Measurements from ENCODE around the gene KCNQ1OT1. TPM values are rescaled to one million over a fixed set of nuclear protein-coding genes. Genes with fewer than 3 reads are reported as not detected.

The KCNQ1OT1 gene
- total RNA-seq, 1 experiment from 2014 or later: 1.3 TPM

GRCh38 chr11:2694495-2694894 lies 5.3 kb downstream of the KCNQ1OT1 start:
- Mint-ChIP-seq H3K9me3 (ENCODE audit: unreplicated experiment) (no peaks in the 10 kb centered on the region), H3K36me3 (ENCODE audit: insufficient read depth, unreplicated experiment) (no peaks in the 10 kb centered on the region), H3K4me1 (ENCODE audit: insufficient read depth, unreplicated experiment) (peaks cover 16% of the 10 kb centered on the region), H3K4me3 (ENCODE audit: unreplicated experiment) (no peak overlapping the region), H3K27ac (ENCODE audit: low read depth, unreplicated experiment) (peak overlapping the region; percentile 25), H3K27me3 (ENCODE audit: insufficient read depth, unreplicated experiment) (no peaks in the 10 kb centered on the region)
- no peak for TF ChIP-seq CTCF (IDR thresholded peaks at IDR 0.05; ENCODE audit: unreplicated experiment)
- ChIA-PET CTCF (interaction anchor here (0.6 kb wide), 1 partner anchor 23 kb away, joined by 3 read pairs; no protein-coding TSS in a partner anchor), POLR2A (no interaction called here)
- intact Hi-C loops (cut with micrococcal nuclease): no loop called here
- BruUV-seq (replicated peaks): no TSS peak
- DNase-seq (ENCODE audit: unreplicated experiment): no peak

- Mint-ChIP-seq H3K4me1 (ENCODE audit: insufficient read depth, unreplicated experiment) (peaks cover 16% of the 10 kb centered on the region), H3K9me3 (ENCODE audit: unreplicated experiment) (no peaks in the 10 kb centered on the region), H3K4me3 (ENCODE audit: unreplicated experiment) (no peak overlapping the region), H3K27ac (ENCODE audit: low read depth, unreplicated experiment) (no peak overlapping the region), H3K36me3 (ENCODE audit: insufficient read depth, unreplicated experiment) (no peaks in the 10 kb centered on the region), H3K27me3 (ENCODE audit: insufficient read depth, unreplicated experiment) (no peaks in the 10 kb centered on the region)
- CTCF ChIA-PET: interaction anchor here (1.3 to 1.5 kb wide), 4 partner anchors 10 to 195 kb away, joined by 4 to 6 read pairs (median 4); no protein-coding TSS in a partner anchor
- DNase-seq (ENCODE audit: unreplicated experiment): no peak
- no peak for TF ChIP-seq CTCF (IDR thresholded peaks at IDR 0.05; ENCODE audit: unreplicated experiment)
- POLR2A ChIA-PET: interaction anchor here (0.7 kb wide), 1 partner anchor 29 kb away, joined by 3 read pairs; no protein-coding TSS in a partner anchor
- intact Hi-C loops (cut with micrococcal nuclease): loop anchor here (2.0 kb wide), 1 partner anchor 195 kb away; no protein-coding TSS in a partner anchor
- no TSS peak for BruUV-seq (replicated peaks)
Measured at GRCh38 chr11:2693271-2694261, 6.2 kb downstream of the KCNQ1OT1 start.

- no peaks in the 10 kb centered on the region for H3K36me3 Mint-ChIP-seq (ENCODE audit: insufficient read depth, unreplicated experiment)
- intact Hi-C loops (cut with micrococcal nuclease): loop anchor here (2.0 kb wide), 1 partner anchor 197 kb away; no protein-coding TSS in a partner anchor
- ChIA-PET POLR2A (interaction anchor here (0.8 kb wide), 1 partner anchor 87 kb away, joined by 3 read pairs; no protein-coding TSS in a partner anchor), CTCF (interaction anchor here (0.6 to 1.5 kb wide), 8 partner anchors 9 to 238 kb away, joined by 3 to 6 read pairs (median 4); no protein-coding TSS in a partner anchor)
- H3K9me3 Mint-ChIP-seq (ENCODE audit: unreplicated experiment): no peaks in the 10 kb centered on the region
- H3K4me3 Mint-ChIP-seq (ENCODE audit: unreplicated experiment): no peak overlapping the region
- peak; percentile 49 for DNase-seq (ENCODE audit: unreplicated experiment)
- peak; percentile 33 for TF ChIP-seq CTCF (IDR thresholded peaks at IDR 0.05; ENCODE audit: unreplicated experiment)
- peaks cover 16% of the 10 kb centered on the region for H3K4me1 Mint-ChIP-seq (ENCODE audit: insufficient read depth, unreplicated experiment)
- no TSS peak for BruUV-seq (replicated peaks)
- no peaks in the 10 kb centered on the region for H3K27me3 Mint-ChIP-seq (ENCODE audit: insufficient read depth, unreplicated experiment)
- peak overlapping the region; percentile 68 for H3K27ac Mint-ChIP-seq (ENCODE audit: low read depth, unreplicated experiment)
Measured at GRCh38 chr11:2691991-2692875, 7.6 kb downstream of the KCNQ1OT1 start.
